Measurements from ENCODE around the gene BCKDHA. TPM values are rescaled to one million over a fixed set of nuclear protein-coding genes. Genes with fewer than 3 reads are reported as not detected.

BCKDHA gene
- polyA plus RNA-seq, 1 of the 3 experiments (the other 2 are of a cell fraction), result 30.9 TPM

DNA sequence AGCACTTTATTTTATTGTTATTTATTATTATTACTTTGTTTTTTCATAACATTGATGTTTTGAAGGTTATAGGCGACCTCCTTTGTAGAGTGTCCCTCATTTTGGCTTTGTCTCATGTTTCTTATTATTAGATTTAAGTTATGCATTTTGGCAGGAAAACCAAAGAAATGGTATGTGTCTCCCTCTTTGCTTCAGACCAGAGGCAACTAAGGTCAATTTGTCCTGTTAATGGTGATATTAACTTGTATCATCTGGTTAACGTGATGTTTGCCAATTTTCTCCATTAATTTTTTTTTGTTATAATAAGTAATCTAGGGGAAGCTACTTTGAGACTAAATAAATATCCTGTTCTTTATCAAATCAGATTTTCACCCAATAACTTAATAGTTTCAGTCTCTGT is 25.1 kb upstream of the BCKDHA start:
- Histone ChIP-seq H3K36me3 (replicated peaks in 1 of 2; ENCODE audit: control insufficient read depth in 1 of 2, insufficient read depth in 2 of 2, low read length in 1 of 2) (peaks cover 0 to 3% of the 10 kb centered on the region in 2 experiments), H3K9me3 (no peaks in the 10 kb centered on the region), H3K9ac (no peak overlapping the region), H4K20me1 (ENCODE audit: insufficient read depth) (peaks cover 19% of the 10 kb centered on the region; the same call in 1 of the 2 replicates), H3F3A (replicated peaks; ENCODE audit: insufficient read depth) (peaks cover 23% of the 10 kb centered on the region), H3K4me3 (ENCODE audit: low read depth in 2 of 2, low read length in 1 of 2) (no peak overlapping the region), H3K27ac (ENCODE audit: low read depth in 2 of 2, low read length in 1 of 2) (no peak overlapping the region), H3K79me2 (ENCODE audit: insufficient read depth) (peaks cover 41% of the 10 kb centered on the region; the same call in 1 of the 2 replicates), H3K4me1 (ENCODE audit: control insufficient read depth in 1 of 2, insufficient read depth in 2 of 2, low read depth in 1 of 2, low read length in 1 of 2) (peaks cover 11 to 14% of the 10 kb centered on the region in 2 experiments; a peak in 3 of 4 replicates), H3K27me3 (ENCODE audit: insufficient read depth) (no peaks in the 10 kb centered on the region), H3K9me2 (no peaks in the 10 kb centered on the region), H3K4me2 (no peak overlapping the region), H2AFZ (ENCODE audit: low read depth) (no peak overlapping the region)
- POLR2A ChIA-PET, result interaction anchor here (0.6 kb wide), 1 partner anchor 27 kb away, joined by 3 read pairs; no protein-coding TSS in a partner anchor
- TF ChIP-seq GATA2 (CRISPR knock-in tag; IDR thresholded peaks at IDR 0.05) (no peak), FOXJ3 (CRISPR knock-in tag; IDR thresholded peaks at IDR 0.05) (no peak), MXI1 (IDR thresholded peaks at IDR 0.05; ENCODE audit: low read depth, low read length) (no peak), MEF2A (IDR thresholded peaks at IDR 0.05; ENCODE audit: borderline replicate concordance, low read depth) (no peak)
- TF ChIP-seq, protein P1, sequence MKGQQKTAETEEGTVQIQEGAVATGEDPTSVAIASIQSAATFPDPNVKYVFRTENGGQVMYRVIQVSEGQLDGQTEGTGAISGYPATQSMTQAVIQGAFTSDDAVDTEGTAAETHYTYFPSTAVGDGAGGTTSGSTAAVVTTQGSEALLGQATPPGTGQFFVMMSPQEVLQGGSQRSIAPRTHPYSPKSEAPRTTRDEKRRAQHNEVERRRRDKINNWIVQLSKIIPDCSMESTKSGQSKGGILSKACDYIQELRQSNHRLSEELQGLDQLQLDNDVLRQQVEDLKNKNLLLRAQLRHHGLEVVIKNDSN (IDR thresholded peaks at IDR 0.05; ENCODE audit: borderline replicate concordance, low read depth), result no peak
- CTCF ChIA-PET, result interaction anchor here (1.4 to 1.8 kb wide), 3 partner anchors 18 to 51 kb away, joined by 3 to 12 read pairs (median 4); partner anchors contain the start of gene TGFB1
- no peak for DNase-seq
- 54% methylated on average over 2 of the region's 2 CpGs for WGBS (ENCODE audit: low lambda C conversion rate)

DNA sequence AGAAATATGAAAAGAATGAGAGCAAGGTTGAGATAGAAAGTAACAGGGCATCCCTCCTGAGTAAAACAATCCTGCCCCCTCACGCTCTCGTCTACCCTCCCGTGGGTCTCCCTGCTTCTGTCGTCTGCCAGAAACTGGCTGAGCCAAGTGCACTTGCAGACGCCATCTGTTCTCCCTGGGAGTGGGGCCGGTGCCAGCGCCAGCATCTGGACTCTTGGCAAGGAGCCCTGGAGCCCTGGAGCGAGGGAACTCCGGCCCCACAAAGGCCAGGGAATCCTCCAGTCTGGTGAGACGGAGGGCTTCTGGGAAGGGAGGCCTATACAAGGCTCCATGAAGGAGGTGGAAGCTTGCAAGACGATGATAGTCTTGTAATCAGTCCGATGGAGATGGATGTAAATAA is 23.6 kb upstream of the BCKDHA start:
- Histone ChIP-seq H3K4me2 (0 out of 2 replicates have a peak overlapping the region, but pooled peaks have one; percentile 24), H4K20me1 (ENCODE audit: insufficient read depth) (peaks cover 15% of the 10 kb centered on the region; the same call in 1 of the 2 replicates), H3K9me3 (no peaks in the 10 kb centered on the region), H3K36me3 (replicated peaks in 1 of 2; ENCODE audit: control insufficient read depth in 1 of 2, insufficient read depth in 2 of 2, low read length in 1 of 2) (no peaks in the 10 kb centered on the region), H3K4me3 (ENCODE audit: low read depth in 2 of 2, low read length in 1 of 2) (no peak overlapping the region), H3K9ac (no peak overlapping the region), H3K27ac (ENCODE audit: low read depth in 2 of 2, low read length in 1 of 2) (peak overlapping the region; percentile 26 to 63; a peak in 3 of 4 replicates), H3F3A (replicated peaks; ENCODE audit: insufficient read depth) (peaks cover 15% of the 10 kb centered on the region), H2AFZ (ENCODE audit: low read depth) (no peak overlapping the region), H3K4me1 (ENCODE audit: control insufficient read depth in 1 of 2, insufficient read depth in 2 of 2, low read depth in 1 of 2, low read length in 1 of 2) (peaks cover 6 to 11% of the 10 kb centered on the region in 2 experiments; a peak in 3 of 4 replicates), H3K79me2 (ENCODE audit: insufficient read depth) (peaks cover 34% of the 10 kb centered on the region; the same call in 1 of the 2 replicates), H3K27me3 (ENCODE audit: insufficient read depth) (no peaks in the 10 kb centered on the region), H3K9me2 (no peaks in the 10 kb centered on the region)
- POLR2A ChIA-PET, result no interaction called here
- WGBS (ENCODE audit: low lambda C conversion rate), result 25% methylated on average over 8 of the region's 12 CpGs
- peak; percentile 94 for DNase-seq
- CTCF ChIA-PET, result interaction anchor here (1.4 kb wide), 1 partner anchor 52 kb away, joined by 3 read pairs; no protein-coding TSS in a partner anchor
- TF ChIP-seq, protein P2, sequence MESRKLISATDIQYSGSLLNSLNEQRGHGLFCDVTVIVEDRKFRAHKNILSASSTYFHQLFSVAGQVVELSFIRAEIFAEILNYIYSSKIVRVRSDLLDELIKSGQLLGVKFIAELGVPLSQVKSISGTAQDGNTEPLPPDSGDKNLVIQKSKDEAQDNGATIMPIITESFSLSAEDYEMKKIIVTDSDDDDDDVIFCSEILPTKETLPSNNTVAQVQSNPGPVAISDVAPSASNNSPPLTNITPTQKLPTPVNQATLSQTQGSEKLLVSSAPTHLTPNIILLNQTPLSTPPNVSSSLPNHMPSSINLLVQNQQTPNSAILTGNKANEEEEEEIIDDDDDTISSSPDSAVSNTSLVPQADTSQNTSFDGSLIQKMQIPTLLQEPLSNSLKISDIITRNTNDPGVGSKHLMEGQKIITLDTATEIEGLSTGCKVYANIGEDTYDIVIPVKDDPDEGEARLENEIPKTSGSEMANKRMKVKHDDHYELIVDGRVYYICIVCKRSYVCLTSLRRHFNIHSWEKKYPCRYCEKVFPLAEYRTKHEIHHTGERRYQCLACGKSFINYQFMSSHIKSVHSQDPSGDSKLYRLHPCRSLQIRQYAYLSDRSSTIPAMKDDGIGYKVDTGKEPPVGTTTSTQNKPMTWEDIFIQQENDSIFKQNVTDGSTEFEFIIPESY (IDR thresholded peaks at IDR 0.05; ENCODE audit: borderline replicate concordance, low read depth), result peak; percentile 58; the same call in 1 of the 2 replicates
- TF ChIP-seq FOXM1 (IDR thresholded peaks at IDR 0.05; ENCODE audit: low read depth) (no peak), FOSL2 (IDR thresholded peaks at IDR 0.05; ENCODE audit: borderline replicate concordance, low read depth) (no peak), TAF1 (IDR thresholded peaks at IDR 0.05; ENCODE audit: borderline replicate concordance, low read depth, low read length) (no peak), RCOR1 (IDR thresholded peaks at IDR 0.05; ENCODE audit: low read length) (peak; percentile 96), ELF1 (IDR thresholded peaks at IDR 0.05) (no peak), CHD2 (IDR thresholded peaks at IDR 0.05; ENCODE audit: low read length, partially characterized antibody) (peak; percentile 86), JUND (IDR thresholded peaks at IDR 0.05) (peak; percentile 63), YY1 (IDR thresholded peaks at IDR 0.05; ENCODE audit: low read depth) (no peak), MXI1 (IDR thresholded peaks at IDR 0.05; ENCODE audit: low read depth, low read length) (no peak), SMC3 (IDR thresholded peaks at IDR 0.05; ENCODE audit: low read depth, low read length) (no peak), POLR2AphosphoS5 (IDR thresholded peaks at IDR 0.05; ENCODE audit: low read depth, low read length) (peak; percentile 88)
- TF ChIP-seq, protein P3, sequence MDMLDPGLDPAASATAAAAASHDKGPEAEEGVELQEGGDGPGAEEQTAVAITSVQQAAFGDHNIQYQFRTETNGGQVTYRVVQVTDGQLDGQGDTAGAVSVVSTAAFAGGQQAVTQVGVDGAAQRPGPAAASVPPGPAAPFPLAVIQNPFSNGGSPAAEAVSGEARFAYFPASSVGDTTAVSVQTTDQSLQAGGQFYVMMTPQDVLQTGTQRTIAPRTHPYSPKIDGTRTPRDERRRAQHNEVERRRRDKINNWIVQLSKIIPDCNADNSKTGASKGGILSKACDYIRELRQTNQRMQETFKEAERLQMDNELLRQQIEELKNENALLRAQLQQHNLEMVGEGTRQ (IDR thresholded peaks at IDR 0.05; ENCODE audit: borderline replicate concordance, low read depth, low read length), result no peak
- TF ChIP-seq, protein P4, sequence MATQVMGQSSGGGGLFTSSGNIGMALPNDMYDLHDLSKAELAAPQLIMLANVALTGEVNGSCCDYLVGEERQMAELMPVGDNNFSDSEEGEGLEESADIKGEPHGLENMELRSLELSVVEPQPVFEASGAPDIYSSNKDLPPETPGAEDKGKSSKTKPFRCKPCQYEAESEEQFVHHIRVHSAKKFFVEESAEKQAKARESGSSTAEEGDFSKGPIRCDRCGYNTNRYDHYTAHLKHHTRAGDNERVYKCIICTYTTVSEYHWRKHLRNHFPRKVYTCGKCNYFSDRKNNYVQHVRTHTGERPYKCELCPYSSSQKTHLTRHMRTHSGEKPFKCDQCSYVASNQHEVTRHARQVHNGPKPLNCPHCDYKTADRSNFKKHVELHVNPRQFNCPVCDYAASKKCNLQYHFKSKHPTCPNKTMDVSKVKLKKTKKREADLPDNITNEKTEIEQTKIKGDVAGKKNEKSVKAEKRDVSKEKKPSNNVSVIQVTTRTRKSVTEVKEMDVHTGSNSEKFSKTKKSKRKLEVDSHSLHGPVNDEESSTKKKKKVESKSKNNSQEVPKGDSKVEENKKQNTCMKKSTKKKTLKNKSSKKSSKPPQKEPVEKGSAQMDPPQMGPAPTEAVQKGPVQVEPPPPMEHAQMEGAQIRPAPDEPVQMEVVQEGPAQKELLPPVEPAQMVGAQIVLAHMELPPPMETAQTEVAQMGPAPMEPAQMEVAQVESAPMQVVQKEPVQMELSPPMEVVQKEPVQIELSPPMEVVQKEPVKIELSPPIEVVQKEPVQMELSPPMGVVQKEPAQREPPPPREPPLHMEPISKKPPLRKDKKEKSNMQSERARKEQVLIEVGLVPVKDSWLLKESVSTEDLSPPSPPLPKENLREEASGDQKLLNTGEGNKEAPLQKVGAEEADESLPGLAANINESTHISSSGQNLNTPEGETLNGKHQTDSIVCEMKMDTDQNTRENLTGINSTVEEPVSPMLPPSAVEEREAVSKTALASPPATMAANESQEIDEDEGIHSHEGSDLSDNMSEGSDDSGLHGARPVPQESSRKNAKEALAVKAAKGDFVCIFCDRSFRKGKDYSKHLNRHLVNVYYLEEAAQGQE (IDR thresholded peaks at IDR 0.05; ENCODE audit: low read depth, low read length), result peak; percentile 43
- TF ChIP-seq, protein P5, sequence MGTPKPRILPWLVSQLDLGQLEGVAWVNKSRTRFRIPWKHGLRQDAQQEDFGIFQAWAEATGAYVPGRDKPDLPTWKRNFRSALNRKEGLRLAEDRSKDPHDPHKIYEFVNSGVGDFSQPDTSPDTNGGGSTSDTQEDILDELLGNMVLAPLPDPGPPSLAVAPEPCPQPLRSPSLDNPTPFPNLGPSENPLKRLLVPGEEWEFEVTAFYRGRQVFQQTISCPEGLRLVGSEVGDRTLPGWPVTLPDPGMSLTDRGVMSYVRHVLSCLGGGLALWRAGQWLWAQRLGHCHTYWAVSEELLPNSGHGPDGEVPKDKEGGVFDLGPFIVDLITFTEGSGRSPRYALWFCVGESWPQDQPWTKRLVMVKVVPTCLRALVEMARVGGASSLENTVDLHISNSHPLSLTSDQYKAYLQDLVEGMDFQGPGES (IDR thresholded peaks at IDR 0.05; ENCODE audit: low read depth, low read length), result no peak
